ENCODE measurements around the gene PABPN1L.

DNA sequence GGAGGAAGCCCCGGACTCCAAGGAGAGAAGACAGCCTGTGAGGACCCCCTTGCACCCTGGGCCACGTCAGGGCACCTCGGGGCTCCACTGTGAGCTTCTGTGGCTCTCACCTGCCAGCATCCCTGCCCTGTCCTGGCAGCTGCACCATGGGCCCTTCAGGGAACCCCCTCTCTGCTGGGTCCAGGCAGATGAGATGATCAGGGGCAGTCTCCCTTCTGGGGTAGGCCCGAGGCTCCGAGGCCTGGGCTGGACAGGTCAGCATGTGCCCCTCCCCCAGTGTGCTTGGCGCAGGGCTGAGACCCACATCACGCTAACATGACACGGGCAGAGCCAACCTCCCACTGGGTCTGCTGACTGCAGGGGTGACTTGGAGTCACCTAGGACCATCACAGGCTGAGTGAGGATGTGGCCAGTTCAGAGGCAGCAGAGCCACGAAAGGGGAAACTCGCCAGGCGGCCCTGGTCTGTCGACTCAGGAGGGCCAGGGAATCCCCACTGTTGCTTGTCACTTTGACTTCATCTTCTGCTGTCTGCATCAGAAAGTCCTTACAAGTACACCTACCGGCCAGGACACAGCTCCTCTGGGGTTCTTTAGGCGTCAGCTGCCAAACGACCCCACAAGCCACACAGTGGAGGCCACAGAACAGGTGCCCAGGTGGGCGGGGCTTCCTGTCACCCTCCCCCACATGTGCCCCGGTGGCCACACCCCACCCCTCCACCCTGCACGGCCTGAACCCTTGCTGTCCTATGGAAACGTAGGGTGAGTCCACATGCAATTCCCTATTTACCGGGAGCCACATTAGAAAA, 12.0 kb downstream of the PABPN1L start:
- TF ChIP-seq, protein P1, sequence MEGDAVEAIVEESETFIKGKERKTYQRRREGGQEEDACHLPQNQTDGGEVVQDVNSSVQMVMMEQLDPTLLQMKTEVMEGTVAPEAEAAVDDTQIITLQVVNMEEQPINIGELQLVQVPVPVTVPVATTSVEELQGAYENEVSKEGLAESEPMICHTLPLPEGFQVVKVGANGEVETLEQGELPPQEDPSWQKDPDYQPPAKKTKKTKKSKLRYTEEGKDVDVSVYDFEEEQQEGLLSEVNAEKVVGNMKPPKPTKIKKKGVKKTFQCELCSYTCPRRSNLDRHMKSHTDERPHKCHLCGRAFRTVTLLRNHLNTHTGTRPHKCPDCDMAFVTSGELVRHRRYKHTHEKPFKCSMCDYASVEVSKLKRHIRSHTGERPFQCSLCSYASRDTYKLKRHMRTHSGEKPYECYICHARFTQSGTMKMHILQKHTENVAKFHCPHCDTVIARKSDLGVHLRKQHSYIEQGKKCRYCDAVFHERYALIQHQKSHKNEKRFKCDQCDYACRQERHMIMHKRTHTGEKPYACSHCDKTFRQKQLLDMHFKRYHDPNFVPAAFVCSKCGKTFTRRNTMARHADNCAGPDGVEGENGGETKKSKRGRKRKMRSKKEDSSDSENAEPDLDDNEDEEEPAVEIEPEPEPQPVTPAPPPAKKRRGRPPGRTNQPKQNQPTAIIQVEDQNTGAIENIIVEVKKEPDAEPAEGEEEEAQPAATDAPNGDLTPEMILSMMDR (conservative IDR thresholded peaks at IDR 0.05; ENCODE audit: low read depth, low read length), result no peak
- no peak for TF ChIP-seq MAFK (IDR thresholded peaks at IDR 0.05; ENCODE audit: low read depth, low read length)
- no peak for TF ChIP-seq POLR2A (IDR thresholded peaks at IDR 0.05; ENCODE audit: low read depth, low read length)
- TF ChIP-seq CEBPB (IDR thresholded peaks at IDR 0.05; ENCODE audit: low read depth, low read length), result no peak
- no peak for TF ChIP-seq RFX5 (IDR thresholded peaks at IDR 0.05; ENCODE audit: low read depth, low read length)
- no peak for TF ChIP-seq FOS (IDR thresholded peaks at IDR 0.05; ENCODE audit: low read depth, low read length)
- TF ChIP-seq, protein P2, sequence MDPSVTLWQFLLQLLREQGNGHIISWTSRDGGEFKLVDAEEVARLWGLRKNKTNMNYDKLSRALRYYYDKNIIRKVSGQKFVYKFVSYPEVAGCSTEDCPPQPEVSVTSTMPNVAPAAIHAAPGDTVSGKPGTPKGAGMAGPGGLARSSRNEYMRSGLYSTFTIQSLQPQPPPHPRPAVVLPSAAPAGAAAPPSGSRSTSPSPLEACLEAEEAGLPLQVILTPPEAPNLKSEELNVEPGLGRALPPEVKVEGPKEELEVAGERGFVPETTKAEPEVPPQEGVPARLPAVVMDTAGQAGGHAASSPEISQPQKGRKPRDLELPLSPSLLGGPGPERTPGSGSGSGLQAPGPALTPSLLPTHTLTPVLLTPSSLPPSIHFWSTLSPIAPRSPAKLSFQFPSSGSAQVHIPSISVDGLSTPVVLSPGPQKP (IDR thresholded peaks at IDR 0.05; ENCODE audit: borderline replicate concordance, low read depth, low read length), result no peak
- no peak for TF ChIP-seq RCOR1 (IDR thresholded peaks at IDR 0.05; ENCODE audit: insufficient replicate concordance, low read length)
- TF ChIP-seq, protein P3, sequence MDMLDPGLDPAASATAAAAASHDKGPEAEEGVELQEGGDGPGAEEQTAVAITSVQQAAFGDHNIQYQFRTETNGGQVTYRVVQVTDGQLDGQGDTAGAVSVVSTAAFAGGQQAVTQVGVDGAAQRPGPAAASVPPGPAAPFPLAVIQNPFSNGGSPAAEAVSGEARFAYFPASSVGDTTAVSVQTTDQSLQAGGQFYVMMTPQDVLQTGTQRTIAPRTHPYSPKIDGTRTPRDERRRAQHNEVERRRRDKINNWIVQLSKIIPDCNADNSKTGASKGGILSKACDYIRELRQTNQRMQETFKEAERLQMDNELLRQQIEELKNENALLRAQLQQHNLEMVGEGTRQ (IDR thresholded peaks at IDR 0.05; ENCODE audit: low read depth, low read length), result no peak
- no peak for TF ChIP-seq RAD21 (IDR thresholded peaks at IDR 0.05; ENCODE audit: low read length)
- no peak for TF ChIP-seq NFE2L2 (IDR thresholded peaks at IDR 0.05; ENCODE audit: low read depth, low read length)
- TF ChIP-seq SMC3 (IDR thresholded peaks at IDR 0.05; ENCODE audit: low read depth, low read length), result no peak

All from IMR-90 (cell line).